Heart right ventricle (tissue), 16 donors: ENCODE results near the gene KCNQ1. TPM values are rescaled to one million over a fixed set of nuclear protein-coding genes. Genes with fewer than 3 reads are reported as not detected.

Experiments
- ATAC-seq, 8 donors: fragments of 200-7000 bp; cut with Tn5 transposase; one replicate each; pipeline ENCODE4 v1.9.1; 2020; ENCODE audit warnings: mild to moderate bottlenecking in 8 of 8, moderate library complexity in 8 of 8, moderate number of reproducible peaks in 1 of 8
- DNase-seq, 2 donors: peaks; one replicate each; pipeline ENCODE4 v3.0.0-alpha.2; 2020
- H3K27ac ChIP-seq, 10 donors: fragments of 200-600 bp; sonication (generic) in 2 of 10; one replicate each; pipeline versions ENCODE4 v1.5.0 to v1.8.0; 2020 to 2022; ENCODE audit warnings: mild to moderate bottlenecking in 3 of 10
- H3K27me3 ChIP-seq, 7 donors: fragments of 200-600 bp; one replicate each; pipeline ENCODE4 v1.8.0; 2021 to 2022; ENCODE audit warnings: mild to moderate bottlenecking in 2 of 7
- H3K36me3 ChIP-seq, 9 donors: fragments of 200-600 bp; sonication (generic) in 1 of 9; one replicate each; pipeline versions ENCODE4 v1.5.0 to v1.8.0; 2020 to 2022; ENCODE audit warnings: mild to moderate bottlenecking in 2 of 9
- H3K4me1 ChIP-seq, 9 donors: fragments of 200-600 bp; sonication (generic) in 1 of 9; one replicate each; pipeline versions ENCODE4 v1.5.0 to v1.8.0; 2020 to 2022; ENCODE audit warnings: mild to moderate bottlenecking in 4 of 9
- H3K4me3 ChIP-seq, 10 donors: fragments of 200-600 bp; sonication (generic) in 2 of 10; one replicate each; pipeline versions ENCODE4 v1.5.0 to v1.8.0; 2020 to 2022; ENCODE audit warnings: mild to moderate bottlenecking in 7 of 10, moderate library complexity in 2 of 10
- H3K9me3 ChIP-seq, 11 donors: fragments of 200-600 bp in 10 of 11; sonication (generic) in 2 of 11; one replicate each; pipeline versions ENCODE4 v1.5.0 to v1.8.0; 2013 to 2022; ENCODE audit warnings: mild to moderate bottlenecking in 2 of 11, control low read depth in 1 of 11, moderate library complexity in 1 of 11
- WGBS, 2 donors: extraction: QIAGEN DNeasy Blood & Tissue Kit; methylation state at CpG; one replicate each; pipeline ENCODE4 v1.1.7; 2013; ENCODE audit warnings: inconsistent platforms in 1 of 2; 5-methylcytosine and 5-hydroxymethylcytosine counted together
- intact Hi-C, 10 donors: fragments of 100-400 bp; cut with DNase I; formaldehyde crosslinking; loops; one replicate each; pipeline versions ENCODE4 v1.11.1 to v1.14.2; 2022
- polyA plus RNA-seq, 2 donors: library from polyadenylated mRNA; stranded (reverse); fragments of 200-250 nt; gene quantifications; one replicate each; pipeline ENCODE4 v1.2.3, GENCODE V29; 2013
- total RNA-seq, 10 donors: library from RNA; stranded (reverse); fragmentation: NEBNext Ultra II Directional in 3 of 10; extraction: Animal tissue kit (Norgen Biotek cat#: 25700) in 3 of 10; gene quantifications; one replicate each; pipeline versions ENCODE4 v1.2.1 to v1.2.4, GENCODE V29; 2021 to 2023
- TF ChIP-seq, protein P1 (sequence below), 9 donors: fragments of 200-600 bp; sonication (generic) in 2 of 9; IDR thresholded peaks; one replicate each; pipeline versions ENCODE4 v1.5.0 to v1.8.0; 2021 to 2022; ENCODE audit warnings: antibody characterized with exemption in 9 of 9, mild to moderate bottlenecking in 5 of 9, moderate library complexity in 1 of 9
- donor health status: Arrhythmogenic right ventricular cardiomyopathy.
- donor health status: ischemic (EF 13 %, LVEDD 7.1; RV severe dilation, severe dysfunction).
- donor health status: healthy with polysubstance abuse.
- donor health status: DM: no; HTN: yes; CAD: no.
- donor health status: DM: no; HTN: no; CAD: no.
- donor health status: ischemic (EF 25% LVEDD 6.9; RV normal size, moderate dysfunction).
- donor health status: ischemic (EF 25% LVEDD 5.7; RV mildly dilated, moderate dysfunction).
- donor health status: healthy.
- donor health status: DM: yes; HTN: yes; CAD: no.
- donor health status: Ischemic cardiomyopathy.
- donor health status: ischemic (EF 35%, LVEDD 5.7; RV mildly dilated, moderate dysfunction).
- donor health status: nonischemic (EF 11% LVEDD 7.7; RV severe dilation, severe dysfunction).
- donor health status: DM: yes; HTN: yes; CAD: no.
- donor health status: PGD.
- donor health status: ischemic (EF 29% LVEDD 5.4; RV normal size, mild dysfunction).
- donor health status: nonischemic (EF 23%, LVEDD 6.1; RV moderate dilation, normal function).

Gene KCNQ1
- total and polyA plus RNA-seq, 12 donors, result 19.9 to 48.2 (median 33.7) TPM

GRCh38 chr11:2406878-2407410 lies 37.9 kb upstream of the KCNQ1 start:
- no peak for DNase-seq
- WGBS, 2 donors, result 88 to 89% methylated on average over 24 of the region's 24 CpGs
- intact Hi-C loops, result loop anchor here in 1 of 10 donors (5.0 kb wide), 1 partner anchor 35 kb away; no protein-coding TSS in a partner anchor
- Histone ChIP-seq H3K27ac (no peak overlapping the region), H3K27me3 (no peaks in the 10 kb centered on the region), H3K4me3 (no peak overlapping the region), H3K4me1 (peaks cover under 1 to 6% (median 4%) of the 10 kb centered on the region in 9 donors), H3K36me3 (peaks cover 0 to 26% (median 13%) of the 10 kb centered on the region in 9 donors), H3K9me3 (no peaks in the 10 kb centered on the region)
- no peak for ATAC-seq
- TF ChIP-seq, protein P1, sequence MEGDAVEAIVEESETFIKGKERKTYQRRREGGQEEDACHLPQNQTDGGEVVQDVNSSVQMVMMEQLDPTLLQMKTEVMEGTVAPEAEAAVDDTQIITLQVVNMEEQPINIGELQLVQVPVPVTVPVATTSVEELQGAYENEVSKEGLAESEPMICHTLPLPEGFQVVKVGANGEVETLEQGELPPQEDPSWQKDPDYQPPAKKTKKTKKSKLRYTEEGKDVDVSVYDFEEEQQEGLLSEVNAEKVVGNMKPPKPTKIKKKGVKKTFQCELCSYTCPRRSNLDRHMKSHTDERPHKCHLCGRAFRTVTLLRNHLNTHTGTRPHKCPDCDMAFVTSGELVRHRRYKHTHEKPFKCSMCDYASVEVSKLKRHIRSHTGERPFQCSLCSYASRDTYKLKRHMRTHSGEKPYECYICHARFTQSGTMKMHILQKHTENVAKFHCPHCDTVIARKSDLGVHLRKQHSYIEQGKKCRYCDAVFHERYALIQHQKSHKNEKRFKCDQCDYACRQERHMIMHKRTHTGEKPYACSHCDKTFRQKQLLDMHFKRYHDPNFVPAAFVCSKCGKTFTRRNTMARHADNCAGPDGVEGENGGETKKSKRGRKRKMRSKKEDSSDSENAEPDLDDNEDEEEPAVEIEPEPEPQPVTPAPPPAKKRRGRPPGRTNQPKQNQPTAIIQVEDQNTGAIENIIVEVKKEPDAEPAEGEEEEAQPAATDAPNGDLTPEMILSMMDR (IDR thresholded peaks at IDR 0.05), result no peak

DNA sequence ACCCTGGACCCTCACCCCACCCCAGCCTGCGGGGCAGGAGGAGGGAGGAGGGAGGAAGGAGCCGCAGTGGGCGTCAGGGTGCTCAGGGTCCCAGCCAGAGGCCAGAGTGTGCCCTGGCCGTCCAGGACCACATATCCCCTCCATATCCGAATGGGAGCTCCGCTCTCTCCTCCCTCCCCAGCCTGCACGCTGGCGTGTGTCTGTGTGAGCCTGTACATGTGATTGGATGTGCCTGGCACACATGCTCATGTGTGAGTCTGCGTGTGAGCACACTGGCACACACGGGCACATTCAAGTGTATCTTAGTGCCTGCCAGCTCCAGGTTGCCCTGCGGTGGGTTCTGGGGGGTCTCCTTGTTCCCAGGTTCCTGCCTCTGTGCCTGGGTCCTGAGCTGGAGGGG lies 36.1 kb upstream of the KCNQ1 start:
- Histone ChIP-seq H3K4me3 (no peak overlapping the region), H3K4me1 (no peaks in the 10 kb centered on the region), H3K27ac (no peak overlapping the region), H3K9me3 (no peaks in the 10 kb centered on the region), H3K27me3 (no peaks in the 10 kb centered on the region), H3K36me3 (peaks cover 0 to 8% (median 0%) of the 10 kb centered on the region in 9 donors)
- ATAC-seq (no peak), DNase-seq (no peak)
- intact Hi-C loops, result loop anchor here in 1 of 10 donors (5.0 kb wide), 1 partner anchor 36 kb away; no protein-coding TSS in a partner anchor
- WGBS, 2 donors, result 83 to 89% methylated on average over 11 of the region's 11 CpGs
- TF ChIP-seq, protein P1 (IDR thresholded peaks at IDR 0.05), result no peak

- WGBS, 2 donors, result 72 to 73% methylated on average over 16 of the region's 16 CpGs
- peaks cover 0 to 5% (median 0%) of the 10 kb centered on the region in 9 donors for H3K36me3 ChIP-seq
- TF ChIP-seq, protein P1 (IDR thresholded peaks at IDR 0.05), result no peak
- no peak overlapping the region for H3K27ac ChIP-seq
- DNase-seq (no peak), ATAC-seq (no peak)
- intact Hi-C loops, result loop anchor here in 1 of 10 donors (5.0 kb wide), 1 partner anchor 37 kb away; no protein-coding TSS in a partner anchor
- H3K27me3 ChIP-seq, result no peaks in the 10 kb centered on the region
- no peak overlapping the region for H3K4me3 ChIP-seq
- no peaks in the 10 kb centered on the region for H3K9me3 ChIP-seq
- no peaks in the 10 kb centered on the region for H3K4me1 ChIP-seq
These were observed 35.7 kb upstream of the KCNQ1 start for GRCh38 chr11:2409126-2409525.

- no peak for DNase-seq
- 51 to 60% methylated on average over 40 to 42 of the region's 42 CpGs for WGBS, 2 donors
- TF ChIP-seq, protein P1 (IDR thresholded peaks at IDR 0.05), result no peak
- Histone ChIP-seq H3K9me3 (no peaks in the 10 kb centered on the region), H3K4me1 (no peaks in the 10 kb centered on the region), H3K27ac (no peak overlapping the region), H3K4me3 (no peak overlapping the region), H3K36me3 (no peaks in the 10 kb centered on the region), H3K27me3 (no peaks in the 10 kb centered on the region)
- intact Hi-C loops, result loop anchor here in 2 of 10 donors (5.0 kb wide), 2 partner anchors 38 to 103 kb away; no protein-coding TSS in a partner anchor
- ATAC-seq, result no peak
These were observed 35.0 kb upstream of the KCNQ1 start for GRCh38 chr11:2409611-2410468.
